Measurements from ENCODE around the gene SIK1. TPM values are rescaled to one million over a fixed set of nuclear protein-coding genes. Genes with fewer than 3 reads are reported as not detected.

The SIK1 gene
- total and polyA plus RNA-seq, 4 donors, result 0.72 to 51.4 (median 9.4) TPM

- Histone ChIP-seq H3K4me1 (ENCODE audit: control insufficient read depth in 1 of 2, insufficient read depth in 2 of 2, low read length in 2 of 2) (no peaks in the 10 kb centered on the region), H3K9me3 (ENCODE audit: control insufficient read depth, low read length) (no peaks in the 10 kb centered on the region), H3K27me3 (ENCODE audit: control insufficient read depth in 1 of 2, insufficient read depth in 2 of 2, low read length in 1 of 2) (no peaks in the 10 kb centered on the region), H3K4me3 (ENCODE audit: low read length in 2 of 2) (no peak overlapping the region), H3K36me3 (ENCODE audit: control insufficient read depth in 1 of 2, insufficient read depth in 2 of 2, low read length in 1 of 2) (no peaks in the 10 kb centered on the region), H3K27ac (ENCODE audit: low read depth in 1 of 2, low read length in 2 of 2) (no peak overlapping the region)
- DNase-seq, result peak in 1 of 2 donors; percentile 17
- 91 to 94% methylated on average over 25 to 26 of the region's 26 CpGs for WGBS, 2 donors
- no peak for ATAC-seq (ENCODE audit: low FRiP score)
- intact Hi-C loops (cut with DNase I), result no loop called here
Observed at GRCh38 chr21:43372663-43373361, 54.1 kb downstream of the SIK1 start.

GRCh38 chr21:43371786-43372185 lies 55.1 kb downstream of the SIK1 start:
- DNase-seq, result no peak
- intact Hi-C loops (cut with DNase I), result no loop called here
- 95 to 96% methylated on average over 9 of the region's 9 CpGs for WGBS, 2 donors
- Histone ChIP-seq H3K9me3 (ENCODE audit: control insufficient read depth, low read length) (no peaks in the 10 kb centered on the region), H3K27me3 (ENCODE audit: control insufficient read depth in 1 of 2, insufficient read depth in 2 of 2, low read length in 1 of 2) (no peaks in the 10 kb centered on the region), H3K4me3 (ENCODE audit: low read length in 2 of 2) (no peak overlapping the region), H3K36me3 (ENCODE audit: control insufficient read depth in 1 of 2, insufficient read depth in 2 of 2, low read length in 1 of 2) (no peaks in the 10 kb centered on the region), H3K4me1 (ENCODE audit: control insufficient read depth in 1 of 2, insufficient read depth in 2 of 2, low read length in 2 of 2) (no peaks in the 10 kb centered on the region), H3K27ac (ENCODE audit: low read depth in 1 of 2, low read length in 2 of 2) (no peak overlapping the region)
- no peak for ATAC-seq (ENCODE audit: low FRiP score)

- no peaks in the 10 kb centered on the region for H3K4me1 ChIP-seq (ENCODE audit: control insufficient read depth in 1 of 2, insufficient read depth in 2 of 2, low read length in 2 of 2)
- intact Hi-C loops (cut with DNase I), result no loop called here
- no peak overlapping the region for H3K27ac ChIP-seq (ENCODE audit: low read depth in 1 of 2, low read length in 2 of 2)
- H3K9me3 ChIP-seq (ENCODE audit: control insufficient read depth, low read length), result no peaks in the 10 kb centered on the region
- no peak for ATAC-seq (ENCODE audit: low FRiP score)
- DNase-seq, result no peak
- 75 to 86% methylated on average over 2 of the region's 2 CpGs for WGBS, 2 donors
- no peak overlapping the region for H3K4me3 ChIP-seq (ENCODE audit: low read length in 2 of 2)
- no peaks in the 10 kb centered on the region for H3K27me3 ChIP-seq (ENCODE audit: control insufficient read depth in 1 of 2, insufficient read depth in 2 of 2, low read length in 1 of 2)
- H3K36me3 ChIP-seq (ENCODE audit: control insufficient read depth in 1 of 2, insufficient read depth in 2 of 2, low read length in 1 of 2), result no peaks in the 10 kb centered on the region
Observed at GRCh38 chr21:43370888-43371570, 55.9 kb downstream of the SIK1 start.

- 80 to 85% methylated on average over 20 of the region's 20 CpGs for WGBS, 2 donors
Observed at GRCh38 chr21:43370091-43370658, 56.8 kb downstream of the SIK1 start.

GRCh38 chr21:43369596-43370090 lies 57.3 kb downstream of the SIK1 start:
- Histone ChIP-seq H3K4me3 (ENCODE audit: low read length in 2 of 2) (no peak overlapping the region), H3K4me1 (ENCODE audit: control insufficient read depth in 1 of 2, insufficient read depth in 2 of 2, low read length in 2 of 2) (no peaks in the 10 kb centered on the region), H3K36me3 (ENCODE audit: control insufficient read depth in 1 of 2, insufficient read depth in 2 of 2, low read length in 1 of 2) (no peaks in the 10 kb centered on the region), H3K27ac (ENCODE audit: low read depth in 1 of 2, low read length in 2 of 2) (no peak overlapping the region), H3K27me3 (ENCODE audit: control insufficient read depth in 1 of 2, insufficient read depth in 2 of 2, low read length in 1 of 2) (no peaks in the 10 kb centered on the region), H3K9me3 (ENCODE audit: control insufficient read depth, low read length) (no peaks in the 10 kb centered on the region)
- DNase-seq (no peak), ATAC-seq (ENCODE audit: low FRiP score) (no peak)
- intact Hi-C loops (cut with DNase I), result no loop called here
- 66 to 69% methylated on average over 18 of the region's 18 CpGs for WGBS, 2 donors

More at GRCh38 chr21:43370091-43370658, 56.8 kb downstream of the SIK1 start:
- H3K36me3 ChIP-seq (ENCODE audit: control insufficient read depth in 1 of 2, insufficient read depth in 2 of 2, low read length in 1 of 2), result no peaks in the 10 kb centered on the region
- H3K9me3 ChIP-seq (ENCODE audit: control insufficient read depth, low read length), result no peaks in the 10 kb centered on the region
- intact Hi-C loops (cut with DNase I), result no loop called here
- DNase-seq (no peak), ATAC-seq (ENCODE audit: low FRiP score) (no peak)
- no peaks in the 10 kb centered on the region for H3K4me1 ChIP-seq (ENCODE audit: control insufficient read depth in 1 of 2, insufficient read depth in 2 of 2, low read length in 2 of 2)
- H3K4me3 ChIP-seq (ENCODE audit: low read length in 2 of 2), result no peak overlapping the region
- no peaks in the 10 kb centered on the region for H3K27me3 ChIP-seq (ENCODE audit: control insufficient read depth in 1 of 2, insufficient read depth in 2 of 2, low read length in 1 of 2)
- H3K27ac ChIP-seq (ENCODE audit: low read depth in 1 of 2, low read length in 2 of 2), result no peak overlapping the region

GRCh38 chr21:43369124-43369523 lies 57.8 kb downstream of the SIK1 start:
- ATAC-seq (ENCODE audit: low FRiP score) (no peak), DNase-seq (no peak)
- intact Hi-C loops (cut with DNase I), result no loop called here
- 63 to 65% methylated on average over 14 of the region's 14 CpGs for WGBS, 2 donors
- Histone ChIP-seq H3K27ac (ENCODE audit: low read depth in 1 of 2, low read length in 2 of 2) (no peak overlapping the region), H3K36me3 (ENCODE audit: control insufficient read depth in 1 of 2, insufficient read depth in 2 of 2, low read length in 1 of 2) (no peaks in the 10 kb centered on the region), H3K4me3 (ENCODE audit: low read length in 2 of 2) (no peak overlapping the region), H3K9me3 (ENCODE audit: control insufficient read depth, low read length) (no peaks in the 10 kb centered on the region), H3K4me1 (ENCODE audit: control insufficient read depth in 1 of 2, insufficient read depth in 2 of 2, low read length in 2 of 2) (no peaks in the 10 kb centered on the region), H3K27me3 (ENCODE audit: control insufficient read depth in 1 of 2, insufficient read depth in 2 of 2, low read length in 1 of 2) (no peaks in the 10 kb centered on the region)

- Histone ChIP-seq H3K9me3 (ENCODE audit: control insufficient read depth, low read length) (no peaks in the 10 kb centered on the region), H3K27me3 (ENCODE audit: control insufficient read depth in 1 of 2, insufficient read depth in 2 of 2, low read length in 1 of 2) (no peaks in the 10 kb centered on the region), H3K27ac (ENCODE audit: low read depth in 1 of 2, low read length in 2 of 2) (no peak overlapping the region), H3K36me3 (ENCODE audit: control insufficient read depth in 1 of 2, insufficient read depth in 2 of 2, low read length in 1 of 2) (no peaks in the 10 kb centered on the region), H3K4me3 (ENCODE audit: low read length in 2 of 2) (no peak overlapping the region), H3K4me1 (ENCODE audit: control insufficient read depth in 1 of 2, insufficient read depth in 2 of 2, low read length in 2 of 2) (no peaks in the 10 kb centered on the region)
- ATAC-seq (ENCODE audit: low FRiP score) (no peak), DNase-seq (no peak)
- 93 to 94% methylated on average over 6 of the region's 6 CpGs for WGBS, 2 donors
- intact Hi-C loops (cut with DNase I), result no loop called here
Observed at GRCh38 chr21:43368685-43369084, 58.2 kb downstream of the SIK1 start.

- Histone ChIP-seq H3K27me3 (ENCODE audit: control insufficient read depth in 1 of 2, insufficient read depth in 2 of 2, low read length in 1 of 2) (no peaks in the 10 kb centered on the region), H3K27ac (ENCODE audit: low read depth in 1 of 2, low read length in 2 of 2) (no peak overlapping the region), H3K36me3 (ENCODE audit: control insufficient read depth in 1 of 2, insufficient read depth in 2 of 2, low read length in 1 of 2) (no peaks in the 10 kb centered on the region), H3K4me3 (ENCODE audit: low read length in 2 of 2) (no peak overlapping the region), H3K4me1 (ENCODE audit: control insufficient read depth in 1 of 2, insufficient read depth in 2 of 2, low read length in 2 of 2) (no peaks in the 10 kb centered on the region), H3K9me3 (ENCODE audit: control insufficient read depth, low read length) (no peaks in the 10 kb centered on the region)
- intact Hi-C loops (cut with DNase I), result loop anchor here in 1 of 2 donors (2.0 kb wide), 1 partner anchor 73 kb away; no protein-coding TSS in a partner anchor
- DNase-seq (no peak), ATAC-seq (ENCODE audit: low FRiP score) (no peak)
- WGBS, 2 donors, result 86 to 88% methylated on average over 4 of the region's 4 CpGs
Observed at GRCh38 chr21:43367859-43368258, 59.1 kb downstream of the SIK1 start.

Data from aorta (tissue), 5 donors.